H9 (cell line): ENCODE data around the gene RAD23A. TPM values are rescaled to one million over a fixed set of nuclear protein-coding genes. Genes with fewer than 3 reads are reported as not detected.

Source experiments
- DNase-seq: peaks from one replicate; pipeline ENCODE4 v3.0.0-alpha.2; 2017
- H2AFZ ChIP-seq: one replicate; pipeline ENCODE4 v1.6.1; 2013; ENCODE audit warnings: mild to moderate bottlenecking, low read length, control low read depth, moderate library complexity
- H2AK5ac ChIP-seq: 2 replicates; pipeline ENCODE4 v1.6.1; 2013; ENCODE audit warnings: low read length, control low read depth, mixed read lengths; ENCODE audit not compliant: insufficient read length
- H2BK120ac ChIP-seq: one replicate; pipeline ENCODE4 v1.6.1; 2013; ENCODE audit warnings: low read depth, mild to moderate bottlenecking, low read length, control low read depth, inconsistent platforms; ENCODE audit not compliant: poor library complexity, severe bottlenecking
- H2BK12ac ChIP-seq: 2 replicates; pipeline ENCODE4 v1.6.1; 2013; ENCODE audit warnings: low read length, control low read depth, mixed read lengths, low read depth; ENCODE audit not compliant: insufficient read length
- H2BK15ac ChIP-seq: 2 replicates; pipeline ENCODE4 v1.6.1; 2013; ENCODE audit warnings: low read depth, low read length, control low read depth
- H2BK20ac ChIP-seq: one replicate; pipeline ENCODE4 v1.6.1; 2013; ENCODE audit warnings: low read depth, mild to moderate bottlenecking, low read length, control low read depth, inconsistent platforms; ENCODE audit not compliant: poor library complexity, severe bottlenecking
- H2BK5ac ChIP-seq: 2 replicates; pipeline ENCODE4 v1.6.1; 2013; ENCODE audit warnings: low read length, control low read depth, mixed read lengths; ENCODE audit not compliant: insufficient read length
- H3K14ac ChIP-seq: 2 replicates; pipeline ENCODE4 v1.6.1; 2013; ENCODE audit warnings: low read length, control low read depth; ENCODE audit not compliant: insufficient read depth
- H3K18ac ChIP-seq: 2 replicates; pipeline ENCODE4 v1.6.1; 2013; ENCODE audit warnings: low read depth, mild to moderate bottlenecking, mixed read lengths, low read length, control low read depth; ENCODE audit not compliant: insufficient read length
- H3K23ac ChIP-seq: 2 replicates; pipeline ENCODE4 v1.6.1; 2013; ENCODE audit warnings: low read length, control low read depth, mixed read lengths, low read depth; ENCODE audit not compliant: insufficient read length
- H3K23me2 ChIP-seq: 2 replicates; pipeline ENCODE4 v1.6.1; 2013; ENCODE audit warnings: low read depth, mild to moderate bottlenecking, mixed read lengths, low read length, control low read depth; ENCODE audit not compliant: insufficient read length, poor library complexity, severe bottlenecking
- H3K27ac ChIP-seq: 2 replicates; pipeline ENCODE4 v1.5.1; 2013; ENCODE audit warnings: low read length, control low read depth, mixed read lengths, low read depth; ENCODE audit not compliant: insufficient read length
- H3K27me3 ChIP-seq: 2 replicates; pipeline ENCODE4 v1.6.1; 2013; ENCODE audit warnings: low read length, control low read depth, inconsistent platforms; ENCODE audit not compliant: insufficient read depth
- H3K4ac ChIP-seq: 2 replicates; pipeline ENCODE4 v1.6.1; 2013; ENCODE audit warnings: low read depth, mild to moderate bottlenecking, control low read depth, inconsistent platforms, low read length, moderate library complexity
- H3K4me1 ChIP-seq: 2 replicates; pipeline ENCODE4 v1.6.1; 2013; ENCODE audit warnings: low read length, control low read depth, inconsistent platforms; ENCODE audit not compliant: insufficient read depth
- H3K4me2 ChIP-seq: 2 replicates; pipeline ENCODE4 v1.6.1; 2013; ENCODE audit warnings: low read length, control low read depth, mixed read lengths; ENCODE audit not compliant: insufficient read length, insufficient read depth
- H3K56ac ChIP-seq: 2 replicates; pipeline ENCODE4 v1.6.1; 2013; ENCODE audit warnings: low read depth, mild to moderate bottlenecking, mixed read lengths, low read length, control low read depth; ENCODE audit not compliant: insufficient read length
- H3K79me1 ChIP-seq: 2 replicates; pipeline ENCODE4 v1.6.1; 2013; ENCODE audit warnings: low read depth, mild to moderate bottlenecking, moderate library complexity, low read length, control low read depth, inconsistent platforms; ENCODE audit not compliant: insufficient read depth, poor library complexity, severe bottlenecking
- H3K79me2 ChIP-seq: 2 replicates; pipeline ENCODE4 v1.6.1; 2013; ENCODE audit warnings: low read length, control low read depth, inconsistent platforms; ENCODE audit not compliant: insufficient read depth
- H3K9ac ChIP-seq: 2 replicates; pipeline ENCODE4 v1.6.1; 2013; ENCODE audit warnings: low read length, control low read depth, mixed read lengths; ENCODE audit not compliant: insufficient read length; ENCODE audit errors: extremely low read depth
- H3K9me3 ChIP-seq: one replicate; pipeline ENCODE4 v1.6.1; 2013; ENCODE audit warnings: low read depth, low read length, inconsistent platforms; ENCODE audit not compliant: control insufficient read depth
- H3T11ph ChIP-seq: one replicate; pipeline ENCODE4 v1.6.1; 2013; ENCODE audit warnings: mild to moderate bottlenecking, low read length, control low read depth, inconsistent platforms
- H4K20me1 ChIP-seq: one replicate; pipeline ENCODE4 v1.6.1; 2013; ENCODE audit not compliant: control insufficient read depth, insufficient read length, insufficient read depth
- H4K5ac ChIP-seq: 2 replicates; pipeline ENCODE4 v1.6.1; 2013; ENCODE audit warnings: low read depth, mild to moderate bottlenecking, mixed read lengths, low read length, control low read depth; ENCODE audit not compliant: insufficient read length
- H4K8ac ChIP-seq: replicated peaks from 2 replicates; pipeline ENCODE4 v1.6.1; 2013; ENCODE audit warnings: low read length, control low read depth, mixed read lengths, low read depth; ENCODE audit not compliant: insufficient read length
- H4K91ac ChIP-seq: 2 replicates; pipeline ENCODE4 v1.6.1; 2013; ENCODE audit warnings: low read depth, mild to moderate bottlenecking, moderate library complexity, mixed read lengths, low read length, control low read depth; ENCODE audit not compliant: insufficient read length
- H3K27ac Mint-ChIP-seq, 3 experiments: 2 replicates in 2 of 3; 3 replicates in 1 of 3; pipeline ENCODE4 v1.8.0; 2020 to 2021; ENCODE audit warnings: mixed read lengths in 3 of 3, mild to moderate bottlenecking in 1 of 3, moderate library complexity in 1 of 3
- H3K27me3 Mint-ChIP-seq: 2 replicates; pipeline ENCODE4 v1.8.0; 2021; ENCODE audit warnings: low read depth, mild to moderate bottlenecking, moderate library complexity, mixed read lengths
- H3K36me3 Mint-ChIP-seq, 3 experiments: 2 replicates in 2 of 3; 3 replicates in 1 of 3; pipeline ENCODE4 v1.8.0; 2020 to 2021; ENCODE audit warnings: low read depth in 3 of 3, mixed read lengths in 3 of 3; ENCODE audit not compliant: insufficient read depth in 1 of 3
- H3K4me1 Mint-ChIP-seq, 2 experiments: 2 replicates each; pipeline ENCODE4 v1.8.0; 2020; ENCODE audit warnings: mixed read lengths in 2 of 2
- H3K4me3 Mint-ChIP-seq, 2 experiments: 2 replicates in 1 of 2; 3 replicates in 1 of 2; pipeline ENCODE4 v1.8.0; 2020 to 2021; ENCODE audit warnings: mild to moderate bottlenecking in 2 of 2, mixed read lengths in 2 of 2, moderate library complexity in 1 of 2
- H3K9me3 Mint-ChIP-seq, 2 experiments: 2 replicates in 1 of 2; 3 replicates in 1 of 2; pipeline ENCODE4 v1.8.0; 2020; ENCODE audit warnings: mild to moderate bottlenecking in 2 of 2, mixed read lengths in 2 of 2, moderate library complexity in 1 of 2
- WGBS: extraction: QIAGEN DNeasy Blood & Tissue Kit; methylation state at CpG from one replicate; pipeline ENCODE4 v1.1.7; 2013; ENCODE audit warnings: missing lambda C conversion rate, low lambda C conversion rate, mixed read lengths; ENCODE audit not compliant: insufficient read length; ENCODE audit errors: extremely low coverage; 5-methylcytosine and 5-hydroxymethylcytosine counted together
- total RNA-seq: library from RNA; stranded (reverse); gene quantifications from 2 replicates; pipeline ENCODE4 v1.2.1, GENCODE V29; 2021
- TF ChIP-seq, protein P1 (sequence below): fragments of 200-600 bp; sonication (generic); conservative IDR thresholded peaks from 3 replicates; pipeline ENCODE4 v1.8.0; 2021; ENCODE audit warnings: antibody characterized with exemption, mild to moderate bottlenecking

Gene RAD23A
- total RNA-seq, 1 experiment from 2014 or later = 62.2 TPM

GRCh38 chr19:12907166-12907565 is 38.5 kb upstream of the RAD23A start:
- H2BK120ac ChIP-seq = no peak overlapping the region
- H3K23ac ChIP-seq = no peak overlapping the region
- H3K18ac ChIP-seq = no peak overlapping the region
- no peaks in the 10 kb centered on the region for H3K4me1 ChIP-seq
- no peaks in the 10 kb centered on the region for H3K79me1 ChIP-seq
- H3K27ac ChIP-seq = no peak overlapping the region
- no peak overlapping the region for H4K5ac ChIP-seq
- H2AFZ ChIP-seq = no peak overlapping the region
- no peak overlapping the region for H4K8ac ChIP-seq
- TF ChIP-seq, protein P1, sequence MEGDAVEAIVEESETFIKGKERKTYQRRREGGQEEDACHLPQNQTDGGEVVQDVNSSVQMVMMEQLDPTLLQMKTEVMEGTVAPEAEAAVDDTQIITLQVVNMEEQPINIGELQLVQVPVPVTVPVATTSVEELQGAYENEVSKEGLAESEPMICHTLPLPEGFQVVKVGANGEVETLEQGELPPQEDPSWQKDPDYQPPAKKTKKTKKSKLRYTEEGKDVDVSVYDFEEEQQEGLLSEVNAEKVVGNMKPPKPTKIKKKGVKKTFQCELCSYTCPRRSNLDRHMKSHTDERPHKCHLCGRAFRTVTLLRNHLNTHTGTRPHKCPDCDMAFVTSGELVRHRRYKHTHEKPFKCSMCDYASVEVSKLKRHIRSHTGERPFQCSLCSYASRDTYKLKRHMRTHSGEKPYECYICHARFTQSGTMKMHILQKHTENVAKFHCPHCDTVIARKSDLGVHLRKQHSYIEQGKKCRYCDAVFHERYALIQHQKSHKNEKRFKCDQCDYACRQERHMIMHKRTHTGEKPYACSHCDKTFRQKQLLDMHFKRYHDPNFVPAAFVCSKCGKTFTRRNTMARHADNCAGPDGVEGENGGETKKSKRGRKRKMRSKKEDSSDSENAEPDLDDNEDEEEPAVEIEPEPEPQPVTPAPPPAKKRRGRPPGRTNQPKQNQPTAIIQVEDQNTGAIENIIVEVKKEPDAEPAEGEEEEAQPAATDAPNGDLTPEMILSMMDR = no peak
- H3K9me3 ChIP-seq = no peaks in the 10 kb centered on the region
- no peaks in the 10 kb centered on the region for H3K23me2 ChIP-seq
- WGBS = no CpG with 5 or more reads among the region's 9 CpGs
- no peak overlapping the region for H3T11ph ChIP-seq
- peaks cover 1 to 5% of the 10 kb centered on the region in 2 experiments for H3K4me1 Mint-ChIP-seq
- no peaks in the 10 kb centered on the region for H3K27me3 ChIP-seq
- no peak overlapping the region for H3K56ac ChIP-seq
- no peak overlapping the region for H2BK12ac ChIP-seq
- H2AK5ac ChIP-seq = no peak overlapping the region
- peaks cover 3% of the 10 kb centered on the region for H3K27me3 Mint-ChIP-seq
- no peaks in the 10 kb centered on the region for H3K36me3 Mint-ChIP-seq
- no peak for DNase-seq
- no peak overlapping the region for H2BK15ac ChIP-seq
- no peak overlapping the region for H3K14ac ChIP-seq
- H3K9ac ChIP-seq = no peak overlapping the region
- peak overlapping the region in 1 of 3 experiments; percentile 76; a peak in 3 of 7 replicates for H3K27ac Mint-ChIP-seq
- H2BK20ac ChIP-seq = no peak overlapping the region
- no peaks in the 10 kb centered on the region for H4K20me1 ChIP-seq
- H3K4me3 Mint-ChIP-seq = no peak overlapping the region
- no peaks in the 10 kb centered on the region for H3K79me2 ChIP-seq
- no peak overlapping the region for H4K91ac ChIP-seq
- H3K9me3 Mint-ChIP-seq = no peaks in the 10 kb centered on the region
- no peak overlapping the region for H2BK5ac ChIP-seq
- H3K4ac ChIP-seq = no peak overlapping the region
- H3K4me2 ChIP-seq = no peak overlapping the region
